ENCODE results near the gene TSPAN13.
A peak's percentile ranks its signal among the peaks of the same experiment; 100 is the strongest.

TSPAN13 gene

DNA sequence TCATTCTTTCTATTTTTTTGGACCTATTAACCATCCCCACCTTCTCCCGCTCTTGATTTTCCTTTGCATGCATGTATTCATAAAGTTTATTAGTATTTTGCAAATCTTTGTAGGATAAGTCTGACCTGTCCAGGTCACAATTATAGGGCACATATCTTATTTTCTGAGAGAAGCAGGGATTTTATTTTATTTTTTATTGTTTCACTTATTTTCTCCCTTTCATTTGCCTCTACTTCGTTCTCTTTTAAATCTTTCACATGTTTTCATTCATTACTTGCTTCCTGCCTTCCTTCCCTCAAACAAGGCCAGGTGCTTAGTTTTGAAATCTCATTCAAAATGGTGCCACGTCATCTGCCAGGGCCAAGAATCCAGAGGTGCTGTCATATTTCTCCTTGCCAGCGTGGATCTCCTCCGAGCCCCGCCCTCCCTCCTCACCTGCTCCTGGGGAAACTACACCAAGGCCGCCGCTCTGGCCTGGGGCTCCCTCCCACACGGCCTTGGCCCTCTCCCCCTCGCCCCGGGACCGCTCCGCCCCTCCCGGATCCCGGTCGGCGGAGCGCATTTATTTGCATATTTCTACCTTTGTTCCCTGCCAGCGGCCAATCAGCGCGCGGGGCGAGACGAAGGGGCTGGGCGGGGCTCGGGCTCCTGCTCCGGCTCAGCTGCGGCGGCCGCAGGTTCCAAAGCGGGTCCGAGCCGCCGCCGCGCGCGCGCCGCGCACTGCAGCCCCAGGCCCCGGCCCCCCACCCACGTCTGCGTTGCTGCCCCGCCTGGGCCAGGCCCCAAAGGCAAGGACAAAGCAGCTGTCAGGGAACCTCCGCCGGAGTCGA, at the start of gene TSPAN13:
TSS of gene TSPAN13 (plus strand) at position 654 of the 830 bp plus-strand sequence. CDS start 213 bp downstream, outside the sequence.
- peak; percentile 96 for DNase-seq

DNA sequence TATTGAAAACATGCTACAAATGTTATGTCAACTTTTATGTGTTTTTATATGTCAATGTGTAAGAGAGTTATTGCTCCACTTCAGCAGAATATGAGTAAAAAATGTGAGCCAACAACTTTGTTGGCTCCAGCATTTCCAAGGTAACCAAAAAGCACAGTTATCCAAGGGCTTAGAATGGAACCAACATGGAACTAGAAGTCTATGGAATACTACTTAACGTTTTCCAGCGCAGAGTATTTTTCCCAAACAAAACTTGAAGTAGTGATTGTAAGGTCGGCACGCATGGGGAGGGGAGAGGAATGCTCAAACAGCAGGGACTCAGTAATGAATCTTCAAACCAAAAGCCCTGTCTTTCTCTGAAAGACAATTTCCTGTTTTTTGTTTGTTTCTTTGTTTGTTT, 45.0 kb upstream of the TSPAN13 start:
- DNase-seq, result no peak

DNA sequence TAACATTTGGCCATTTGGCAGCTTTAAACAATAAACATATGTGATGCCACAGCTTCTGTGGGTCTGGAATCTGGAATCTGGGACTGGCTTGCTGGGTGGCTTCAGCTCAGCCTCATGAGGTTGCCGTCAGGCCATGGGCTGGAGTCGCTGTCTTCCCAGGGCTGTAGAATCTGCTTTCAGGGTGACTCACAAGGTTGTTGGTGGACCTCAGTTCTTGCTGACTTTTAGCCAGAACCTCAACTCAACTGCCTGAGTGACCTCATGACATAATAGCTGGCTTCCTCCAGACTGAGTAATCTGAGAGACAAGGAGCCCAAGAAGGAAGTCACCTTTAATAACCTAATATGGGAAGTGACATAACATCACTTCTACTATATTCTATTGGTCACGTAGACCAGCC, 44.6 kb upstream of the TSPAN13 start:
- DNase-seq, result no peak

DNA sequence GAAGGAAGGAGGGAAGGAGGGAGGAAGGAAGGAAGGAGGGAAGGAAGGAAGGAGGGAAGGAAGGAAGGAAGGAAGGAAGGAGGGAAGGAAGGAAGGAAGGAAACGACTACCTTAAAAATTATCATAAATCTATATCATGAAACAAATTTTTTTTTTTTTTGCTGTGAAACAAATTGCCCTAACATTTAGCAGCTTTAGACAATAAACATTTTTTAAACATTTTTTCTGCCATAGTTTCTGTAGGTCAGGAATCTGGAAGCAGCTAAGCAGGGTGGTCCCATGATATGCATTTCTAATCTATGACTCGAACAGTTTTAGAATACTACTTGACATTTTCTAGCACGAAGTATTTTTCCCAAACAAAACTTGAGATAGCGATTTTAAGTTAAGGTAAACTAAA, 42.9 kb upstream of the TSPAN13 start:
- DNase-seq, result no peak

DNA sequence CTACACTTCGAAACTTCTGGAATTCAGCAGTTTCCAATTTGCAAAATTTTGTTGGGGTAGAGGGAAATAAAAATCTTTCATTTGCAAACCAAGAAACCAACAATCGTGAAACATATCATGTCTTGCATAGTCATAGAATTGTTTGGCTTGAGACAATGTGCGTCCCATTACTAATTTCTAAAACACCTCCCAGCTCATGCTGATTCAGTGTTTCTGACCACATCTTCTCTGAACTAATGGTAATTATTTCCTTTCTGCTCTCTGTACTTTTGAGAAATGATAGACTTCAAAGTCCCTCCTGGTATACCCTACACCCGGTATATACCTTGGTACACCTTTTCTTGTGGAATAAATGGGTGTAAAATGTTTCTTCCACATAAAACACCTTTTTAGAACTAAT, 41.8 kb upstream of the TSPAN13 start:
- no peak for DNase-seq

DNA sequence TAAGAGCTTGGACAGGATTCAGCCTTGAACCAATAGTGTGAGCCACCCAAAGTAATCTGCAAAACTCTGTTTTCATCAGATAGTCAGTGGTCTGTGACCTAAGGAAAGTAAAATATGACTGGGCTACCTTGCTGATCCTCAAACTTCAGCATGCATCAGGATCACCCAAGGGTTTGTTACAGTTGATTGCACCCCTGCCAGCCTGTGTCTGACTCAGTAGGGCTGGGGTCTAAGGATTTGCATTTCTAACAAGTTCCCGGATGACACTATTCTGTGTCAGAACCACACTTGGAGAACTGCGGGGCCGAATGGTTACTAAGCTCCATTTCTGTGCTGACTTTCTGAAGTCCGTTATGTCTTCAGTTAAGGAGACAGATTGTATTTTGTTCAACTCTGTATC, 40.6 kb upstream of the TSPAN13 start:
- no peak for DNase-seq

DNA sequence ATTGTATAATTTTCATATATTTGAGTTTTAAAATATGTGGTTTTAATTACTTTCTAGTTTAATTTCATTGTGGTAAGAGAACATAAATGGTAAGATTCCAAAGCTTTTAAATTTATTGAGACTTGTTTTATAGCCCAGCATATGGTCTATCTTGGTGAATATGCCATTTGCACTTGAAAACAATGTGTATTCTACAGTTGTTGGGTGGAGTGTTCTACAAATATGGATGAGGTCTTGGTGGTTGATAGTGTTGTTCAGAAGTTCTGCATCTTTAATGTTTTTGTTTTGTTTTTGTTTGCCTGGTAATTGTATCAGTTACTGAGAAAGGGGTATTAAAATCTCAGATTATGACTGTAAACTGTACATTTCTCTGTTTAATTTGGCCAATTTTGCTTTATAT, 37.6 kb upstream of the TSPAN13 start:
- no peak for DNase-seq

DNA sequence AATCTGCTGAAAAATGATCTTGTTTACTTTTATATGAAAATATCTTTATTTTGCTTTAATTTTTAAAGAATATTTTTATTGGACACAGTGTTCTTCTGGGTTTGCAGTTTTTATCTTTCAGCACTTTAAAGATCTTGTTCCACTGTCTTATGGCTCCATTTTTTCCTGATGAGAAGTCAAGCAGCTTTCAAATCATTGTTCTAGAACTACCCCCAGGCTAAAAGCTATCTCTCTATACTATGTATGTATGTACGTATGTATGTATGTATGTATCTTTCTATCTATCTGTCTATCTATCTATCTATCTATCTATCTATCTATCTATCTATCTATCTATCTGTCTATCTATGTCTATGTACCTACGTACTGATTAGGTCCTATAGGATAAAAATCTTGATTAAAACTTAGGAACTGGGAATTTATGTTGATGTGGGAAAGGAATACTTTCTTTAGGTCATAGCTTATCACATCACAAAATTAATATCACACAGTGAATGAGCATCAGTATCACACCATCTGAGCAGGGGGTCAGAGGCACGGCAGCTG, 35.4 kb upstream of the TSPAN13 start:
- DNase-seq, result no peak

DNA sequence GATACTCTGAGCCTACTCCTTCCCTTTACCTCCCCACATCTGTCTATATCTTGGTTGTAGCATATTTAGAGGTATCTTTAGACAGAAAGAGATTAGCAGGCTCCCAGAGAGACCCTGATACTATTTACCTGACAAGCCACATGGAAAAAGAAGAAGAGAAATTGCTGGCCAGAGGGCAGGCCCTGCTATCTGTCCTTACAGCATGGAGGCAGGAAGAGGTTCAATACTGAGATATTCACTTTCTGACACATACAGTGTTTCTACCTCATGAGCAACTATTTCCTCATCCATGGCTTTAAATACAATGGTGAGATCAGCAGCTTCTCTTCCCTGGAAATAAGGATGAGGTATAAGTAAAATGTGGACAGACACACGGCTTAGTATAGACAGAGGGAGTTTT, 33.9 kb upstream of the TSPAN13 start:
- DNase-seq, result no peak

DNA sequence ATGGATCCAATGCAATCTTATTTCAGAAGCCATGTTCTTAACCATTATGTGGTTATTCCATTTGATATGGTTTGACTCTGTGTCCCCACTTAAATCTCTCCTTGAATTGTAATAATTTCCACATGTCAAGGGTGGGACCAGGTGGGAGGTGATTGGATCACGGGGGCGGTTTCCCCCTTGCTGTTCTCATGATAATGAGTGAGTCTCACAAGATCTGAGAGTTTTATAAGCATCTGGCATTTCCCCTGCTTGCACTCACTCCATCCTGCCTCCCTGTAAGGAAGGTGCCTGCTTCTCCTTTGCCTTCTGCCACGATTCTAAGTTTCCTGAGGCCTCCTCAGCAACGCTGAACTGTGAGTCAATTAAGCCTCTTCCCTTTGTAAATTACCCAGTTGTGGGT, 32.0 kb upstream of the TSPAN13 start:
- DNase-seq, result no peak

DNA sequence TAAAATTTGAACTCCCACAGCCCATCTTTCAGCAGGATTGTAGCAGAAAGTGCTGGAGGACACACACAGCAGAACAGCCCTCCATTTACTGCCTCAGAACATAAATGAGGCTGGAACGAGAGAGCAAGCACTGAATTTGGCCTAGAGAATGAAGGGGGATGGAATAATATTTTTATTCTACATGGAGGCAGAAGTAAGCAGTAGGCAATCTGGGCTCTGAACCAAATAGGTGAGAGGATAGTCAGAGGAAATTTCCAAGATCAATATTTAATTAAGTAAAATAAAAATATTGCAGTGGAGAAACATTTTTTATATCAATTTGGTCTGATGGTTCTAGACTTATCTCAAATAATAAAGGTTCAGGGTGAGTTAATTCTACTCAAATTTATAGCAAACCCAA, 29.2 kb upstream of the TSPAN13 start:
- no peak for DNase-seq

DNA sequence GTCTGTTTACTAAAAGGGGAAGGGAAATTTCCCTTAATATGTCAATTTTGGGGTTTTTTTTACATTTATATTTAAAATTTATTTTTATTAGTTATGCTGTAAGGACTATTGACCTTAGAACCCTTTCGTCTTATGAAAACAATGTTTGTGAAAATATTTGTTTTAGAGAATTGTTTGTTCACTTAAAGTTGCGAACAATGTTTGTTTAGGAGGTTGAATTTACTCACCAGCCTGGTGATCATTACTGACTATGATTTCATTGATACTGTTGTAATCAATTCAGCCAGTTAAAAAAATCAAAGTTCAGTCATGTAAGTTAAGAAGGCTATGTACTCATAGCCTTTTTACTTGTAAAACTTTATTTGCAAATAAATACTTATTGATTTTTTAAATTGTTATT, 27.4 kb upstream of the TSPAN13 start:
- no peak for DNase-seq

DNA sequence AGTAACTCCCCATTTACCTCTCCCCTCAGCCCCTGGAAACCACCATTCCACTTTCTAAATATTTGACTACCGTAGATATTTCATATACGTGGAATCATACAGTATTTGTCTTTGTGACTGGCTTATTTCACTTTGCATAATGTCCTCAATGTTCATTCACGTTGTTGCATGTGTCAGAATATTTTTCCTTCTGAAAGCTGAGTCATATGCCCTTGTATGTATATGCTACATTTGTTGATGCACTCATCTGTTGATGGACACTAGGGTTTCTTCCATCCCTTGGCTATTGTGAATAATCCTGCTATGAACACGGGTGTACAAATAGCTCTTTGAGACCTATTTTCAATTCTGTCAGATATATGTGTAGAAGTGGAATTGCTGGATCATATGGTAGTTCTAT, 25.8 kb upstream of the TSPAN13 start:
- no peak for DNase-seq

DNA sequence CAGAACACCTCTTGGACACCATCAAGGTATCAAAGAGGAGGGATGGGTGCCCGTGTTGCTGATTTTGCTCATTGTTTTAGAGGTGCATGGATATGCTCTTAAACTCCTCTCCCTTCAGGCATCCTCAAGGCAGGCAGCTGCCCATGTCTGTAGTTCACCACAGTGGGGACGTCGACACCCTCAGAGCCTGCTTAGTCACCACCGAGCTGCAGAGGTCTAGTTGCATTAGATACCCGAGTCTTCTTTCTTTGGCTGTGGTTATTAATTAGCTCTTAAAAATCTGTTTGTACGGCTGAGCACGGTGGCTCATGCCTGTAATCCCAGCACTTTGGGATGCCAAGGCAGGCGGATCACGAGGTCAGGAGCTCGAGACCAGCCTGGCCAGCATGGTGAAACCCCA, 24.7 kb upstream of the TSPAN13 start:
- DNase-seq, result no peak

DNA sequence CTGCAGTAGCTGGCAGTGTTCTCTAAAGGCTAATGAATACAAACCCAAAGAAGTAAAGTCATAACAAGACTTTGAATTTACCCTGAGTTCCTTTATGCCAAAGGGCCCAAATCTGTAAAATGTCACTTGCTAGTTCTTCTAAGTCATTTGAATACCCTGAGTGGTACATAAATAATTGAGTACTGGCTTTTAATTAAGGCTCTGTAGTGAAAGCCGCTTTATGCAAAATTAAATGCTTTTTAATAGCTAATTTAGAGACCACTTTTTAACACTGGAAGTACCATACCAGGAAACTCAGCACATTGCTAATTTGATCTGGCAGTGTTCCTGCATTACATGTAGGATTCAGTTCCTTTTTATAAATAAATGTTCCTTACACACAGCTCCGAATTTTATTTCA, 24.0 kb upstream of the TSPAN13 start:
- no peak for DNase-seq

DNA sequence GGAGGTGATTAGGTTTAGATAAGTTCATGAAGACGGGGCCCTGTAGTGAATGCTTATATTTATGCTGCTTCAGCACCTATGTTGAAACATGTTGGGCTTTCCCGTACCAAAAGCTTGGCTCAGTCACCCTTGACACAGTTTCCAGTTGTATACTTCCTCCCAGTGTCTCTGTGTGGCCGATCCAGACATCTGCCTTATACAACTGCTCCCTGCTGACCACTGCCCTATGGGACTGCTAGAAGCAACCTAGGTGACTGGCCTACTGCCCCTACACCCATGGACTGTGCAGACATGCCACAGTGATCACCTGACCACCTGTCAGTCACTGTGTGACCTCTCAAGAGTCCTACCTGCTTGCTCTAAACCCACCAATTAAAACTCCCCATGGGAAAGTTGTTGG, 22.6 kb upstream of the TSPAN13 start:
- DNase-seq, result no peak

DNA sequence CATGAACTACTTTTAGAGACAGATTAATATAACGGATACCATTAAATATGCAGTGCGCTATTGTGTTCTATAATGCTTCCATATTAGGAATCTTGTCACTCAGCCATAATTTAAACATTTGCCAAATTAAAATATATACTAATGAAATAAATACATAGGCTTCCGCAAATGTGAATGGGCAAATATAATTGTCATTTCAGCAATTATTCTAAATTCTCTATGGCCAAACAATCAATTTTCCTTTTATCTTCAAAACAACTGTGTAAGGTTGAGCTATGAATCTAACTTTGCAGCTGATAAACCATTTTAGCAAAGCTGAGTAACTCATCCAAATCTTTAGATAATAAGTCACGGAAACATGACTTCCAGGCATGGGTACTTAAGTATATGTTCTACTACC, 20.7 kb upstream of the TSPAN13 start:
- DNase-seq, result no peak

DNA sequence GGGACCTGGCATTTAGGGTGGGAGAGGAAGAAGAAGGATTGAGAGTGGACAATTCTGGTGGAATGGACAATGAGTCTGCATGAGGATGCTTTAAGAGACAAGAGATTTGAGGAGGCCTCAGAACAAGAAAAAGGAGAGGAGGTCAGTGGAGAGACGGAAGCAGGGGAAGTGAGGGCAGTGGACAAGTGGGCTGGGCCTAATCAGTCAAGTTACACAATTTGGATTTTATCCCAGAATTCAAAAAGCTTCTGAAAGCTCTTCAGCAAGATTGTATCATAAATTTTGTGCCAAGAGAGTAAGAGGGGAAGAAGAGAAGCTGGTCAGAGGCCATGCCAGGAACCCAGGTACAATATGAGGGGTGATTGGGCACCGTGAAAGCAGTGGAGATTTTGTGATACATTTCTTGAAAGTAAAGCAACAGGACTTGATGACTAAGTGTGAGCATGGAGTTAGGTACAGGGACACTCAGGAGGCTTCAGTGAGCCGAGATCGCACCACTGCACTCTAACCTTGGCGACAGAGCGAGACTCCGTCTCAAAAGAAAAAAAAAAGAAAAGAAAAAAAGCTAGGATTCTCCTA, 19.3 kb upstream of the TSPAN13 start:
- DNase-seq, result no peak

DNA sequence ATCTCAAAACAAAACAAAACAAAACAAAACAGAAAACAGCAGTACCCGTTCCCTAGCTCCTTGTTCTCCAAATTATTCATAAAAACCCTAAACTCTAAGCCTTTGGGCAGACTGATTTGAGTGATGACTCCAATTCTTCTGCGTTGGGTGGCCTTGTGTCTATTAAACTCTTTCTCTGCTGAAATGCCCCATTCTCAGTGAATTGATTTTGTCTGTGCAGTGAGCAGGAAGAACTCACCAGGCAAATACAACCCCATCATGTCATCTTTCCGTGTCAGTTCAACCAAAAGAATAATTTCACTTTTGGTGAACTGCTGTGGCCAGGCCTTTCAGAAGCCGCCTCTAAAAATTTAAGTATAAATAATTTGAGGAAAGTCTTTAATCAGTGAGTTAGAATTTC, 18.5 kb upstream of the TSPAN13 start:
- no peak for DNase-seq

DNA sequence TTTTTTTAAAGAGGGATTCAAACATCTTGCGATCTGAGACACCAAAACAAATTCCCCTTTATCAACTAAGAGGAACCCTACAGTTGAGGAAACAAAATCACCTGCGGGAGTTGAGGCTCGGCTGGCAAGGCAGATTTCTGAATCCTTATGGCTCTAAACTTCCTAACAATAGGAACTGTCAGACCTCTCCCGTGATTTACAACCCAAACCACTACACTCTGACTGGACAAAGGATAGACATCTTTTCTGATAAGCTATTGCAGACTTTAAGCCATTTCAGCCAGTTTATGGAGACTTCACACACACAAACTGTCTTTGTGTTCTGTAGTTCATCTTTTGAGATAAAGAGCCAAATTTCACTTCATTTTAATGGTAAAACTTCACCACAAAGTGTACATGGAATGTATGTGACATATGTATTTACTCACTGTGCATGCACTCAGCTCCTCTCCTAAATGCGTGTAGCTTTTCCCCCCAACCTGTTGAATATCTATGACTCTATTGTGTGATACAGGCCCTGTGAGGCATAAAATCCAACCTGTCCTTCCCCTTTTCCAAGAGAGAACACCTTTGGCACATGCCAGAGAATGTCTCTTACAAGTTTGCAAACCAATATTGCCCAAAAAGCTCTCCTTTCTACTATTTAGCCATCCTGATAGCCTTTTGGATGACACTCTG, 15.4 kb upstream of the TSPAN13 start:
- DNase-seq, result no peak

DNA sequence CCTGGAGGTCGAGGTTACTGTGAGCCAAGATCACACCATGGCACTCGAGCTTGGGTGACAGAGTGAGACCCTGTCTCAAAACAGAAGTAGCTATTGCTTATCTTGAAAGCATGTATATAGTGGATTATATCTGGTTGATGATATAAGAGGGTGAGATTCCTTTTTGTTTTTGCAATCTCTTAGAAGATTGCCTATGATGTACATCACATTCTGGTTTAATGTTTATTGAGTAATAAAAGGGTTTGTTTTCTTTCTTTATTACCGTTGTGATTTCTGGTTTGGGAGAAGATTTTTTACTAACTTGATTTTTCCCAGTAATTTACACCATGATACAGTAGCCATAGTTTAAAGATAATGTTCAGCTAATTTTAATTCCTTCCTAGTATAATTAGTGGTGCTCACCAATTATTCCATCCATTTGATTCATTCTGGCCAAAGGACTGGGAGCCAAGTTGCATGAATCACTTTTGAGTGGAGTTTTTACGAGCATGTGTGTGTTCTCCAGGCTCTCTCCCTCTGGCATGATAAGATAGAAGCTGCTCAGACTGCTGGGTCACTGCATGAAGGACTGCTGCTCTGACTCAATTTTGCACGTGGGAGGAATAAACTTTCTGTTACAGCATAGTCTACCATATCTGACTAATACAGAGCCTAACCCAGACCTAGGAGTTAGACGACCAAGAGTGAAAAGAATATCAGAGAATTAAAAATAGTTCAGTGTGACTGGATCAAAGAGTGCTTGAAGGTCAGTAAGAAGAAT, 13.5 kb upstream of the TSPAN13 start:
- no peak for DNase-seq

DNA sequence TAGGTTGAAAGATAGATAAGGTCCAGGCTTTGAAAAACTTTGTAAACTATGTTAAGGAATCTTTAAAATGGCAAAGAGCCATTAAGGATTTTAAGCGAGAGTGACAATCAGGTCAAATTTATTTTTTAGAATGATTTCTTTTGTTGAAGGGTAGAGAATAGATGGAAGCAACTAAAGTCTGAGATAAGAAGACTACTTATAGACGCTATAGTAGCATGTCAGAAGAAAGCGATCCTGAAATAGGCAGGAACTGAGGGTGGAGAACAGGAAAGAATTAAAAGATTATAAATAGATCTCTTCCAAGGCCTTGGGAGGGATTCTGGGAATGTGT, 13.0 kb upstream of the TSPAN13 start:
- DNase-seq, result no peak

DNA sequence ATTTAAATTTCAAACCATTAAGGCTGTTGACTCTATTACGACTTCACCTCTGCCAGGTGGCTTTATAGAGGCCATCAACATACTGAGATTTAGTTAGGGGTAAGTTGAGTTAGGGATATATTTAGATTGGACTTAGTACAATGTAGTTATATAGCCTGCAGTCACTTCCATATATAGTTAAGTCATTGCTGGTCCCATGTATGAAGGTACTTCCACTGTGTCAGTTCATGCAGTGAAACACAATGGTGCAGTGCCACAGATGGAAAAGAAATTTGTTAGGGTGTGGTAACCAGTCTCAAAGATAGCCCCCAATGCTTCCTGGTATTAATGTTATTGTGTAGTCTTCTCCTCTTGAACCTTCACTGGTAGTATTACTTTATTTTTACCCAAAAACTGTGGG, 12.6 kb upstream of the TSPAN13 start:
- no peak for DNase-seq

All from NCI-H345 (cell line).